Endothelial cell of umbilical vein (primary cell): ENCODE data around the gene HSPB8. TPM values are rescaled to one million over a fixed set of nuclear protein-coding genes. Genes with fewer than 3 reads are reported as not detected.

Experiments used
- BruUV-seq: library from RNA; stranded (reverse); fragments of 400-500 nt; replicated peaks from 2 replicates; lab custom pipeline; 2021; lab: Mats Ljungman, UMichigan
- CTCF ChIA-PET: fragments of 300-600, 350-600 bp; sonication (Branson Sonifier 250); formaldehyde crosslinking; loops from one replicate; lab custom pipeline; 2021; ENCODE audit warnings: antibody characterized with exemption, inconsistent platforms; lab: Charles Lee
- POLR2A ChIA-PET: fragments of 300-600, 350-600 bp; sonication (Branson Sonifier 250); formaldehyde crosslinking; loops from one replicate; lab custom pipeline; 2021; ENCODE audit warnings: antibody characterized with exemption, inconsistent platforms; lab: Charles Lee
- DNase-seq: peaks from one replicate; pipeline ENCODE4 v3.0.0-alpha.2; 2011; ENCODE audit warnings: low read depth, low spot score
- FAIRE-seq: peaks from 2 replicates; lab custom pipeline; 2011; peaks lifted over from hg19 to GRCh38; lab: Jason Lieb, UNC
- H2AFZ ChIP-seq: 2 replicates; pipeline ENCODE4 v1.6.0; 2012; ENCODE audit warnings: low read depth, low read length, control low read depth, inconsistent platforms
- H3K27ac ChIP-seq: 2 replicates; pipeline ENCODE4 v1.5.1; 2011; ENCODE audit warnings: low read depth, mild to moderate bottlenecking, control low read depth, low read length, moderate library complexity; ENCODE audit not compliant: insufficient read depth
- H3K27me3 ChIP-seq, 2 experiments: 2 replicates each; pipeline versions ENCODE4 v1.6.0 to v1.6.1; 2011; ENCODE audit warnings: low read length in 2 of 2, mixed read lengths in 1 of 2; ENCODE audit not compliant: control insufficient read depth in 2 of 2, insufficient read depth in 2 of 2
- H3K36me3 ChIP-seq, 2 experiments: 2 replicates in 1 of 2; 3 replicates in 1 of 2; pipeline ENCODE4 v1.5.1; 2011; ENCODE audit warnings: low read length in 2 of 2, mild to moderate bottlenecking in 1 of 2, moderate library complexity in 1 of 2; ENCODE audit not compliant: control insufficient read depth in 2 of 2, insufficient read depth in 2 of 2; ENCODE audit errors: extremely low read depth in 1 of 2
- H3K4me1 ChIP-seq: 3 replicates; pipeline ENCODE4 v1.5.1; 2011; ENCODE audit warnings: mild to moderate bottlenecking, low read length; ENCODE audit not compliant: control insufficient read depth, insufficient read depth; ENCODE audit errors: extremely low read depth
- H3K4me2 ChIP-seq: 2 replicates; pipeline ENCODE4 v1.6.1; 2011; ENCODE audit warnings: low read length, control low read depth, mixed read lengths; ENCODE audit not compliant: insufficient read depth
- H3K4me3 ChIP-seq, 3 experiments: fragments of 200-600 bp in 1 of 3; sonication (generic), shearing (Covaris generic) in 1 of 3; replicated peaks in 1 of 3; 2 replicates each; pipeline ENCODE4 v1.5.1; 2011 to 2016; ENCODE audit warnings: control low read depth in 3 of 3, low read length in 3 of 3, mild to moderate bottlenecking in 2 of 3, inconsistent platforms in 1 of 3, low read depth in 1 of 3, moderate library complexity in 1 of 3; ENCODE audit not compliant: insufficient read depth in 1 of 3
- H3K79me2 ChIP-seq: 2 replicates; pipeline ENCODE4 v1.6.0; 2012; ENCODE audit warnings: low read length, inconsistent platforms; ENCODE audit not compliant: control insufficient read depth, insufficient read depth
- H3K9ac ChIP-seq: replicated peaks from 2 replicates; pipeline ENCODE3; 2011; ENCODE audit warnings: low read length, control low read depth; ENCODE audit not compliant: insufficient read depth; ENCODE audit errors: extremely low read depth
- H3K9me1 ChIP-seq: replicated peaks from 3 replicates; pipeline ENCODE4 v1.6.0; 2011; ENCODE audit warnings: mild to moderate bottlenecking, low read length; ENCODE audit not compliant: control insufficient read depth, insufficient read depth; ENCODE audit errors: extremely low read depth
- H3K9me3 ChIP-seq: replicated peaks from 2 replicates; pipeline ENCODE4 v1.5.1; 2012; ENCODE audit warnings: low read length, inconsistent platforms; ENCODE audit not compliant: control insufficient read depth, insufficient read depth
- H4K20me1 ChIP-seq: replicated peaks from 2 replicates; pipeline ENCODE3; 2011; ENCODE audit warnings: mild to moderate bottlenecking, low read length; ENCODE audit not compliant: control insufficient read depth, insufficient read depth; ENCODE audit errors: extremely low read depth
- CTCF ChIP-seq, 2 donors: IDR thresholded peaks; 1 replicate in 1 of 2; 2 replicates in 1 of 2; pipeline ENCODE4 v1.5.1; 2011; ENCODE audit warnings: low read length in 2 of 2, mild to moderate bottlenecking in 2 of 2, moderate library complexity in 2 of 2, control low read depth in 1 of 2, inconsistent platforms in 1 of 2, low read depth in 1 of 2; ENCODE audit not compliant: insufficient read depth in 1 of 2; ENCODE audit errors: extremely low read depth in 1 of 2
- EZH2 ChIP-seq: IDR thresholded peaks from 2 replicates; pipeline ENCODE4 v1.6.1; 2012; ENCODE audit warnings: borderline replicate concordance, low read depth, mild to moderate bottlenecking, moderate library complexity, low read length, inconsistent platforms; ENCODE audit not compliant: severe bottlenecking
- FOS ChIP-seq: IDR thresholded peaks from 2 replicates; pipeline ENCODE4 v1.6.1; 2011; ENCODE audit warnings: mild to moderate bottlenecking, low read length, moderate library complexity, borderline replicate concordance; ENCODE audit not compliant: insufficient read depth
- GATA2 ChIP-seq: IDR thresholded peaks from 2 replicates; pipeline ENCODE4 v1.7.0; 2011; ENCODE audit warnings: low read depth, mild to moderate bottlenecking, moderate library complexity, mixed read lengths, low read length; ENCODE audit not compliant: insufficient read length, insufficient read depth
- JUN ChIP-seq: IDR thresholded peaks from 2 replicates; pipeline ENCODE4 v1.6.1; 2011; ENCODE audit warnings: borderline replicate concordance, low read depth; ENCODE audit not compliant: insufficient read length, insufficient read depth
- MAX ChIP-seq: IDR thresholded peaks from 2 replicates; pipeline ENCODE4 v1.6.1; 2011; ENCODE audit not compliant: insufficient read depth, insufficient read length
- MYC ChIP-seq: IDR thresholded peaks from one replicate; pipeline ENCODE4 v1.6.1; 2011; ENCODE audit warnings: mild to moderate bottlenecking, low read depth, low read length
- POLR2A ChIP-seq: IDR thresholded peaks from 2 replicates; pipeline ENCODE4 v1.6.1; 2012; ENCODE audit warnings: low read depth, mild to moderate bottlenecking, control low read depth, low read length
- POLR2AphosphoS5 ChIP-seq: IDR thresholded peaks from 2 replicates; pipeline ENCODE4 v1.6.1; 2012; ENCODE audit warnings: low read depth, mild to moderate bottlenecking, control low read depth, low read length, moderate library complexity; ENCODE audit not compliant: insufficient read depth
- dilution Hi-C: fragments of 300-500 bp; cut with MboI; formaldehyde crosslinking; loops from one replicate; pipeline ENCODE4 v1.15.0; 2019; ENCODE audit warnings: low sequenced_read_pairs; ENCODE audit not compliant: extremely low pct_ligation_motif_present
- intact Hi-C: fragments of 100-400 bp; cut with micrococcal nuclease; formaldehyde crosslinking; loops from one replicate; pipeline ENCODE4 v1.10.0; 2022
- polyA plus RNA-seq, 4 experiments: library from polyadenylated mRNA; depleted of rRNA in 3 of 4; stranded (reverse) in 3 of 4; unstranded in 1 of 4; fragments of >200 nt; gene quantifications; 2 replicates each; pipeline versions ENCODE4 v1.2.1 to v1.2.3, GENCODE V29; 2011 to 2012; ENCODE audit warnings: missing spikeins in 1 of 4
- total RNA-seq: library from RNA; stranded (reverse); gene quantifications from 2 replicates; pipeline ENCODE4 v1.2.3, GENCODE V29; 2021

The HSPB8 gene
- total and polyA plus RNA-seq, 2 donors (not counting 3 experiments of a cell fraction or from before 2014, with no cell fraction given): 10.8 to 14.7 TPM

GRCh38 chr12:119175081-119175480, 3.6 kb upstream of the HSPB8 start:
- Histone ChIP-seq H3K4me1 (peaks cover 18% of the 10 kb centered on the region), H3K4me2 (no peak overlapping the region), H3K4me3 (no peak overlapping the region), H2AFZ (no peak overlapping the region), H3K79me2 (no peaks in the 10 kb centered on the region), H3K9me3 (no peaks in the 10 kb centered on the region), H3K27me3 (no peaks in the 10 kb centered on the region), H4K20me1 (no peaks in the 10 kb centered on the region), H3K9me1 (no peaks in the 10 kb centered on the region), H3K27ac (no peak overlapping the region), H3K36me3 (no peaks in the 10 kb centered on the region), H3K9ac (no peak overlapping the region)
- BruUV-seq: no TSS peak
- TF ChIP-seq MYC (no peak), FOS (no peak), JUN (no peak), CTCF (IDR thresholded peaks at IDR 0.05; ENCODE audit: extremely low read depth in 1 of 2, insufficient read depth in 1 of 2, low read depth in 1 of 2, low read length in 2 of 2) (no peak), EZH2 (no peak), POLR2AphosphoS5 (no peak), POLR2A (no peak), GATA2 (no peak), MAX (no peak)
- ChIA-PET CTCF (no interaction called here), POLR2A (no interaction called here)
- dilution Hi-C loops (no loop called here), intact Hi-C loops (loop anchor here (5.0 kb wide), 2 partner anchors 58 to 768 kb away; no protein-coding TSS in a partner anchor)
- FAIRE-seq (no peak), DNase-seq (no peak)
